Activated CD4-positive, alpha-beta memory T cell treated with anti-CD3 and anti-CD28 coated beads for 36 hours (primary cell): ENCODE data around the gene TNS3. TPM values are rescaled to one million over a fixed set of nuclear protein-coding genes. Genes with fewer than 3 reads are reported as not detected.

Experiments used
- CTCF ChIA-PET: fragments of 350-600 bp; sonication (Branson Sonifier 250); formaldehyde crosslinking; loops from one replicate; lab custom pipeline; 2021; ENCODE audit warnings: antibody characterized with exemption, inconsistent platforms; lab: Charles Lee
- POLR2A ChIA-PET: fragments of 350-600 bp; sonication (Branson Sonifier 250); formaldehyde crosslinking; loops from one replicate; lab custom pipeline; 2021; ENCODE audit warnings: antibody characterized with exemption; lab: Charles Lee
- DNase-seq: peaks from one replicate; pipeline ENCODE4 v3.0.0-alpha.2; 2020
- H3K27ac Mint-ChIP-seq: one replicate; pipeline ENCODE4 v1.8.0; 2021; ENCODE audit warnings: mixed read lengths
- H3K27me3 Mint-ChIP-seq: one replicate; pipeline ENCODE4 v1.8.0; 2021; ENCODE audit warnings: mixed read lengths
- H3K36me3 Mint-ChIP-seq: one replicate; pipeline ENCODE4 v1.8.0; 2021; ENCODE audit warnings: mixed read lengths
- H3K4me1 Mint-ChIP-seq: one replicate; pipeline ENCODE4 v1.8.0; 2021; ENCODE audit warnings: low read depth, mixed read lengths
- H3K4me3 Mint-ChIP-seq: one replicate; pipeline ENCODE4 v1.8.0; 2021; ENCODE audit warnings: mild to moderate bottlenecking, mixed read lengths
- H3K9me3 Mint-ChIP-seq: one replicate; pipeline ENCODE4 v1.8.0; 2021; ENCODE audit warnings: mixed read lengths
- intact Hi-C: fragments of 100-400 bp; cut with micrococcal nuclease; formaldehyde crosslinking; loops from one replicate; pipeline ENCODE4 v1.15.1; 2023
- total RNA-seq, 2 experiments: library from RNA; stranded (reverse); gene quantifications; one replicate each; pipeline ENCODE4 v1.2.3, GENCODE V29; 2021

Gene TNS3
- total RNA-seq, 2 experiments from 2014 or later: 0.15 to 0.31 TPM

DNA sequence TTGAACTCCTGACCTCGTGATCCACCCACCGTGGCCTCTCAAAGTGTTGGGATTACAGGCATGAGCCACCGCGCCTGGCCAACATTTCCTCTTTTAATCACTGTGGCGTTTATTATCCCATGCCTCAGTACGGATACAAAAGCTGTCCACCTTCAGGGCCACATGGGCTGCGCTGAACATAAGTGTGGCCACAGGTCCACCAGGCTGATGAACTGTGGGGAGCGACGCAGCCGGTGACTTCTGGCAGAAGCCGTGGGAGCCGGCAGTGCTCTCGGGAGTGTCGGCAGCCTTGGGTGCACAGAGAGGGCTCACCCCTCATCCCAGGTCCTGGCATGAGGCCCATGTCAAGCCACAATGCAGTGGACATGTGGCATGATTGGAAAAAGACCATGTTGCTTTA is 223.6 kb downstream of the TNS3 start:
- POLR2A ChIA-PET: no interaction called here
- CTCF ChIA-PET: no interaction called here
- no peaks in the 10 kb centered on the region for H3K9me3 Mint-ChIP-seq
- intact Hi-C loops: no loop called here
- H3K27me3 Mint-ChIP-seq: no peaks in the 10 kb centered on the region
- H3K4me1 Mint-ChIP-seq: peaks cover 4% of the 10 kb centered on the region
- H3K36me3 Mint-ChIP-seq: no peaks in the 10 kb centered on the region
- no peak overlapping the region for H3K4me3 Mint-ChIP-seq
- H3K27ac Mint-ChIP-seq: no peak overlapping the region
- DNase-seq: no peak

DNA sequence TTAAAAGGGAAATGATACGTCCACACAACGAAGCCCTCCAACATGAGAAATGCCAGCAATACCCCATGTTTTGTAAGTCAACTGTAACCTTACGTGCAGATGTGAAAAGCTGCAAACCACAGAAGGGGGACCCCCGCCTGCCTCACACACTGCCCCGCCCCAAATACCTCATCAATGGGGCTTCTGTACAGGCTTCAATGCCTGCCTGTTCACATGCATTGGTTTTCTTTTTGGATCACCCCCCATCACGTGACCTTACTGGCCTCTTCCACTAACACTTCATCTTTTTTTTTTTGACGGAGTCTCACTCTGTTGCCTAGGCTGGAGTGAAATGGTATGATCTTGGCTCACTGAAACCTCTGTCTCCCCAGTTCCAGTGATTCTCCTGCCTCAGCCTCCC is 224.0 kb downstream of the TNS3 start:
- intact Hi-C loops: no loop called here
- Mint-ChIP-seq H3K36me3 (no peaks in the 10 kb centered on the region), H3K4me1 (peaks cover 4% of the 10 kb centered on the region), H3K9me3 (no peaks in the 10 kb centered on the region), H3K4me3 (no peak overlapping the region), H3K27me3 (no peaks in the 10 kb centered on the region), H3K27ac (no peak overlapping the region)
- POLR2A ChIA-PET: no interaction called here
- CTCF ChIA-PET: no interaction called here
- no peak for DNase-seq

DNA sequence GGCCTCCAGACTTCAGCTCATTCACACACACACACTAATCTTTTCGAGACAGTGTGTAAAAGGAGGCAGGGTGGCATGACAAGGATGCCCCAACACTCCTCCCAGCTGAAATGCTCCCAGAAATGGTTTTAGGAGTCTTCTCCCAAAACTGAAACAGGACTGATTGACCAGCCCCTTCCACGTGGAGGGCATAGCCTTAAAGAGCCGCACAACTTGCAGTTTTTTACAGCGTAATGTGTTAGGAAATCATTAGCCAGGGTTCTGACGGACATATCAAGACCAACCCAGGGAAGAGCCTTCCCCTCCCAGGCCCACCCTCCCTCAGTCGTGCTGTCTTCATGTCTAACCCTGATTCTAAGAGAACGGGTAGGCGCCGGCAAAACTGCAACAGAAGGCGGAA is 224.6 kb downstream of the TNS3 start:
- no peak overlapping the region for H3K4me3 Mint-ChIP-seq
- no peak for DNase-seq
- no peaks in the 10 kb centered on the region for H3K36me3 Mint-ChIP-seq
- ChIA-PET CTCF (no interaction called here), POLR2A (no interaction called here)
- H3K9me3 Mint-ChIP-seq: no peaks in the 10 kb centered on the region
- no peaks in the 10 kb centered on the region for H3K27me3 Mint-ChIP-seq
- peaks cover 4% of the 10 kb centered on the region for H3K4me1 Mint-ChIP-seq
- no peak overlapping the region for H3K27ac Mint-ChIP-seq
- intact Hi-C loops: no loop called here

DNA sequence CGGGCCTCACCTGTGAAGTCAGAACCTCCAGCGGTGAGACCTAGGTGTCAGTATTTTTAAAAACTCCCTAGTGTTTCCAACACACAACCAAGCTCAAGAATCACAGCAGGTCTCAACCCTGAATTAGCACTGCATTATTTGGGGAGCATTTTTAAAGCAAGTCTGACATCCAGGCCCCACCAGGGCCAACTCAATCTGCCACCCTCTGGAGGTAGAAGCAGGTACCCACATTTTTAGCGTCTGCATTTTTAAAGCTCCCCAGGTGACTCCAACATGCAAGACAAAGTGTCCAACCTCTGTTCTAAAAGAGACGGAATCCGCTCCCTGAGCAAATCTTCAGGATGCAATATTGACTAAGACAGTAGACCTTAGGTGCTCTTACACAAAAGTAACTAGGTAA is 225.7 kb downstream of the TNS3 start:
- no peaks in the 10 kb centered on the region for H3K9me3 Mint-ChIP-seq
- H3K27me3 Mint-ChIP-seq: no peaks in the 10 kb centered on the region
- no peak overlapping the region for H3K27ac Mint-ChIP-seq
- no peaks in the 10 kb centered on the region for H3K4me1 Mint-ChIP-seq
- CTCF ChIA-PET: no interaction called here
- DNase-seq: no peak
- H3K36me3 Mint-ChIP-seq: no peaks in the 10 kb centered on the region
- intact Hi-C loops: no loop called here
- POLR2A ChIA-PET: no interaction called here
- H3K4me3 Mint-ChIP-seq: no peak overlapping the region

DNA sequence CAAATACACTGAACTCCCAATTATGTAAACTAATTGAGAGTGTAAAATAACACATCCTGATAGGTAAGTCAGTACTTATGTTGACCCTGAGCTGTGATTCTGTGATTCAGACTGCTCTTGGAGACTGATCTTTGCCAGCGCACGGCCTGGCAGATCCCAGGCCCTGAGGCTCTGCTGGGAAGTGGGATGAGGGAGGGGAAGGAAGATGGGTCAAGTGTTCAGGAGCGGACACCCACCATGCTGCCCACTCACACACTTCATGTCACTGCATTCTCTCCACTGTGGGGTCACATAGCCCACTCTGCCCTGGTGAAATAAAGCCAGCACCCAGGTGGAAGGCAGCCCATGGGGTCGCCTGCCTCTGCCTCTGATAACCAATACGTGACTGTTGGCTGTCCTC is 226.2 kb downstream of the TNS3 start:
- Mint-ChIP-seq H3K36me3 (no peaks in the 10 kb centered on the region), H3K4me3 (no peak overlapping the region), H3K9me3 (no peaks in the 10 kb centered on the region), H3K4me1 (no peaks in the 10 kb centered on the region), H3K27me3 (no peaks in the 10 kb centered on the region), H3K27ac (no peak overlapping the region)
- DNase-seq: no peak
- CTCF ChIA-PET: no interaction called here
- POLR2A ChIA-PET: no interaction called here
- intact Hi-C loops: no loop called here

DNA sequence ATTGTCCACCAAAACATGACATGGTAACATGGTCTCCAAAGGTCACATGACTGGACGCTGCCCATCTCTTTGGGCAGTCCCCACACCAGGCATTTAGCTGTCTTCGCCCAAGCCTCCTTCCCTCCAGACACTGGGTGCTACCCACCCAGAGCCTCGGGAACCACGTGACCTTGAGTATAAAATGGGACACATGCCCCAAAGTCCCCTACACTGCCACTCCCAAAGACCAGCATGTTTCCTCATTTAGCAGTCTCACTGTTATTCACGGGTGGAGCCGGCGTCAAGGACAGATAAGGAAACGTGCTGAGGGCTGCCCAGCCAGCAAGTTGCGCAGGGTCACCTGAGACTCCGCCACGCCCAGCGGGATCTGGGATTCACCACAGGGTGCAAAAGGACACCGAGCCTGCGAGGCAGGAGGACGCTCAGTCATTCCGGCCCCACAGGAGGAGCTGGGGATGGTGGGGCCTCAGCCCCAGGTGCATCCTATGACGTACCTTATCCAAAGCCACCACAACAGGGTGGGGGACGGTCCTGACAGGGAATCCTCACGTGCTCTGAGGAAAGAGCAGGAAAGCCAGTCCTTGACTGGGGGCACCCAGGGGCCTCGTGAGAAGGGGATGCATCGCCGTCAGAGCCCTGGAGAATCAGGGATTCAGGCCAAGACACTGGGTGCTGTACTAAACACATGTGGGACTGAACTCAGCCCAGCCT is 226.9 kb downstream of the TNS3 start:
- Mint-ChIP-seq H3K27ac (no peak overlapping the region), H3K4me1 (no peaks in the 10 kb centered on the region), H3K9me3 (no peaks in the 10 kb centered on the region), H3K4me3 (no peak overlapping the region), H3K36me3 (no peaks in the 10 kb centered on the region), H3K27me3 (no peaks in the 10 kb centered on the region)
- ChIA-PET CTCF (no interaction called here), POLR2A (no interaction called here)
- DNase-seq: no peak
- intact Hi-C loops: no loop called here

DNA sequence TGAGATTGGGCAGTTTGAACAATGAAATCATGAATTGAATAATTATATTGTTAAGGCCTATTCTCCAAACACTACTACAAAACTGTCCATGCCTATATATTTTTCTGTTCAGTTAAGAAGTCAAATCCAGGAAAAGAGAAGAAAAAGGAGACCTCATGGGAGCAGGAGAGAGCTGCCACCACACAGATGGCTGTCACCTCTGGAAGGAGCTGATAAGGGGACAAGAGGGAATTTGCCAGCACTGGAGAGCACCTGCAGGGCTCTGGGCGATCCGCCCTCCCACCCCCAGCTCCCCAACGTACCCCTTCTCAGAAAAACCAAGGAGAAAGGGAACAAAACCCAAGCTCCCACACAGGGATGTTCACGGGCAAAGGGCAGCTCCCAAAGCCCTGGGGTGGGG is 227.8 kb downstream of the TNS3 start:
- no peak for DNase-seq
- ChIA-PET POLR2A (no interaction called here), CTCF (no interaction called here)
- Mint-ChIP-seq H3K27ac (no peak overlapping the region), H3K27me3 (no peaks in the 10 kb centered on the region), H3K4me1 (no peaks in the 10 kb centered on the region), H3K4me3 (no peak overlapping the region), H3K9me3 (no peaks in the 10 kb centered on the region), H3K36me3 (no peaks in the 10 kb centered on the region)
- intact Hi-C loops: no loop called here

DNA sequence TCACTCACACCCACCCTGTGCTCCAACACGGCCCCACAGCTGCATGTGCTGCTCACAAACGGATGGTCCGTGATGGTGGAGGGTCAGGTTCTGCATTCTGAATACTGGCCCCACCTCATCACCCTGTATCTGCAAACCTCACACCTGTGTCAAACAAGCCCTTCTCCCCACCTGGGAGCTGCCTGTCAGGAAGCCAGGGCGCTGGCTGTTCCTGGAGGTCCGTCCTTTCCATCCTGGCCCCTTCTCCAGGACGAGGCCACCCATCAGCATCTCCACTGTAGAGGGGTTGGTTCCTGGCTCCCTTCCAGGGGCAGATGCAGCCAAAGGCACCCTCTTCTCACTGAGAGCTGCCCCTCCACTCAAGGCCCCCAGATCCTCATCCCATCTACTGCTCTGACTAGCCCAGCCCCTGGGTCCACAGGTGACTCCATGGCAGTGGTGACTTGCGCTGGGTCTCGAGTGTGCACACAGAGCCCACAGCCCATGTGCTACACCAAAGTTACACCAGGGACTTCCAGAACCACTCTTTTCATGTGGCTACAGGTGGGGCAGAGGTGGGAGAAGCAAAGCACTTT is 229.4 kb downstream of the TNS3 start:
- no peaks in the 10 kb centered on the region for H3K9me3 Mint-ChIP-seq

DNA sequence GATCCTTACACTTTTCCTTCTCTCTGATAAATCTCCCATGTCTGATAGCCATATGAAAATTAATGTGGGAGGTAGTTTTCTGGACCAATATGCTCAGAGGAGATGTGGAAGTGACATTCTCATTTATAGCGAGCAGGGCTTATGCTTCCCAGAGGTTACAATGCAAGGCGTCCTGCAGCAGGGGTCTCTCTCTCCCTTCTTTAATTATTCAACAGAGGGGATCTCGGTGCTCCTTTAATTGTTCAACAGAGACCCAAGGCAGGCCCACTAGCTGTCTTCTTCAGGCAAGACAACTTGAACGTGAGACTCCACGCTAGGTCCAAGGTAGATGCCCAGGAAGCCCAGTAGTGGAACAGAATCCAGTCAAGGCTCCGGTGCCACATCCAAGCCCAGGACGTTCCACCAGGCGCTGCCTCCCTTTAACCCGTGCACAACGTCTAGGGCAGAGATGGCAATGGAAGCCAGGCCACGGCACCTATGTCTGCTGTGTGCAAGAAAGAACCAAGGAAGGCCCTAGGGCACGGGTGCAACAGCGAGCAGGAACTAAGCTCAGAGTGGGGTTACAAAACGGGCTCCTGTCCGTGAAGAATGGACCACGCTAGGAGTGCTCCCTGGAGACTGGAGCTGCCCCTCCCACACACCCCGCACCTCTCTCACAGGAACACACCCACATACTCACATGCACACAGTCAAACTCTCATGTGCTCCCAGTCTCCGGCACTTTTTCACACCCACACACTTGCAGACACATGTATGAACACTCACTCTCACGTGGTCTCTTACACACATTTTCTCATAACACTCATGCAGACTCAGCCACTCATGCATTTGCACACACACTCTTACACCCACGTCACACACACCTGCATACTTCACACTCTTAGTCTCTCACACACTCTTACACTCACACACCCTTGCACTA is 230.4 kb downstream of the TNS3 start:
- Mint-ChIP-seq H3K36me3 (no peaks in the 10 kb centered on the region), H3K4me3 (no peak overlapping the region), H3K27ac (no peak overlapping the region), H3K27me3 (no peaks in the 10 kb centered on the region), H3K4me1 (no peaks in the 10 kb centered on the region), H3K9me3 (no peaks in the 10 kb centered on the region)
- ChIA-PET CTCF (no interaction called here), POLR2A (no interaction called here)
- no peak for DNase-seq
- intact Hi-C loops: no loop called here

More for the DNA sequence above, 229.4 kb downstream of the TNS3 start:
- ChIA-PET CTCF (no interaction called here), POLR2A (no interaction called here)
- Mint-ChIP-seq H3K27ac (no peak overlapping the region), H3K4me3 (no peak overlapping the region), H3K27me3 (no peaks in the 10 kb centered on the region), H3K36me3 (no peaks in the 10 kb centered on the region), H3K4me1 (no peaks in the 10 kb centered on the region)
- no peak for DNase-seq
- intact Hi-C loops: no loop called here

DNA sequence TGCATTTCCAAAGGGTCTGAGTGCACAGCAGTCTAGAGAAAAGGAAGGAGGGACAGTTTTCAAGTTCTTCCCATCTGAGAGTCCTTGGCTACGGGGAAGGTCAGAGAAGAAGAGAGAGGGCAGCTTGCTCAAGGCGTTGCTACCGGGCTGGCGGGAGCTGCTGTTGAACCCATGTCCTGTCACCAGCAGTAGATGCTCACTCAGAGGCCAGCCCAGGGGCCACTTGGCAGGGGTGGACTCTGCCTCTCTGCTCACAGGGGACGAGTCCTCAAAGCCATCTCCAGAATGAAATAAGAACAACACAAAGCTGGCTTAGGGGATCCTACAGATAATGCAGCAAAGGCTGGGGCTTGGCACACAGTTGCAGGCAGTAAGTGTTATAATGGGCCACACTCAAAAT is 231.5 kb downstream of the TNS3 start:
- H3K36me3 Mint-ChIP-seq: no peaks in the 10 kb centered on the region
- H3K27me3 Mint-ChIP-seq: no peaks in the 10 kb centered on the region
- CTCF ChIA-PET: no interaction called here
- intact Hi-C loops: no loop called here
- no peak overlapping the region for H3K27ac Mint-ChIP-seq
- POLR2A ChIA-PET: no interaction called here
- no peaks in the 10 kb centered on the region for H3K4me1 Mint-ChIP-seq
- H3K4me3 Mint-ChIP-seq: no peak overlapping the region
- DNase-seq: no peak
- H3K9me3 Mint-ChIP-seq: no peaks in the 10 kb centered on the region

DNA sequence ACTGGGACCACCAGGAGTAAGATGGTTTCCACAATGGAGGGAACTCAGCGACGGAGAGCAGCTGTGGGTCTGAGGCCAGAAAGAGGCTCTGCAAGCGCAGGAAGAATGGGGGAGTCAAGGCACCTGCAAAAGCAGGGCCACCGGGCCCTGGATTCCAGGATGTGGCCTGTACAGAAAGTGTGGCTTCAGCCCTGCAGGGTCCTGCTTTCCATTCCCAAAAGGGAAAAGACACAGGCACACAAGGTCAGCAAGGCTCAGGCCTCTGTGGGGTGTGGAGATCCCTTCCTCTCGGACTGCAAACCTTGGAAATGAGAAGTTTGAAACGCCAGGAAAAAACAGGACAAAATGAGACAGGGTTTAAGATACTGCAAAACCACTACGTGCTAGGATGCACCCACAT is 232.5 kb downstream of the TNS3 start:
- H3K27ac Mint-ChIP-seq: no peak overlapping the region
- H3K4me1 Mint-ChIP-seq: no peaks in the 10 kb centered on the region
- H3K9me3 Mint-ChIP-seq: no peaks in the 10 kb centered on the region
- CTCF ChIA-PET: no interaction called here
- intact Hi-C loops: no loop called here
- DNase-seq: no peak
- no peaks in the 10 kb centered on the region for H3K27me3 Mint-ChIP-seq
- H3K36me3 Mint-ChIP-seq: no peaks in the 10 kb centered on the region
- POLR2A ChIA-PET: no interaction called here
- no peak overlapping the region for H3K4me3 Mint-ChIP-seq

DNA sequence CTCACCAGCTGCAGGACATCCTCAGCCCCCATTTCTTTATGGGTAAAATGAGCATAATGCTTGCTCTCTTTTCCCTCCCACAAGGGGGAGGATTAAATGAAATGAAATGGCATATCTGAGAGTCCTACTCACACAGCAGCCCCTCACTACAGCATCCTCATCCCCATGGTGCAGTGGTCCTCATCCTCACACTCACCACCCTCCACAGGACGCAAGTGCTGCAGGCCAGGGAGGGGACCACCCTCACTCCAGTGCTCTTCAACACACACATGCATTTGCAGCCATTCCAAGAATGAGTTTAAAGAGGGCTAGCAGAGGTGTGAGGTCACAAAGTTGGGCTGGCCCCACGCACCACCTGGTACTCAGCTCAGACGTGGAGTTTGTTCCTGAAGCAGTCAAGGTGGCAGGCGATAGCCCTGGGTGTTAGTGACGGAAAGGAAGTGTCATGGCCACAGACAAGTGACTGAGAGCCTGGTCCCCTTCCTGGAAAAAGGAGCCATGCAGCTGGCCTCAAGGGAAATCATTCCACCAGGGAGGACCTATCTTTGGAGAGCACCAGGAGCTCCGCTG is 234.0 kb downstream of the TNS3 start:
- DNase-seq: no peak
- H3K27ac Mint-ChIP-seq: no peak overlapping the region
- POLR2A ChIA-PET: no interaction called here
- H3K9me3 Mint-ChIP-seq: no peaks in the 10 kb centered on the region
- no peak overlapping the region for H3K4me3 Mint-ChIP-seq
- H3K36me3 Mint-ChIP-seq: no peaks in the 10 kb centered on the region
- intact Hi-C loops: no loop called here
- no peaks in the 10 kb centered on the region for H3K27me3 Mint-ChIP-seq
- CTCF ChIA-PET: no interaction called here
- H3K4me1 Mint-ChIP-seq: no peaks in the 10 kb centered on the region
